Stimulated activated naive B cell treated with anti-CD40 and anti-IgM and Interleukin-4, amounts not matched to agents 10 μg/mL and 1 μg/mL and 100 μg/mL, for 72 hours (primary cell): Measurements from ENCODE around the gene CFAP100.

ENCODE experiments used
- ATAC-seq, 2 donors: fragments of 150-1000 bp; cut with Tn5 transposase; replicated peaks; 2 replicates each; pipeline ENCODE4 v1.10.0; 2021; ENCODE audit warnings: moderate library complexity in 1 of 2
- DNase-seq: peaks from one replicate; pipeline ENCODE4 v3.0.0; 2021
- H3K27ac Mint-ChIP-seq: one replicate; pipeline ENCODE4 v1.8.0; 2022; ENCODE audit warnings: mild to moderate bottlenecking, mixed read lengths
- H3K27me3 Mint-ChIP-seq, 2 donors: one replicate each; pipeline ENCODE4 v1.8.0; 2022; ENCODE audit warnings: mixed read lengths in 2 of 2
- H3K36me3 Mint-ChIP-seq, 2 donors: one replicate each; pipeline ENCODE4 v1.8.0; 2022; ENCODE audit warnings: mixed read lengths in 2 of 2, mild to moderate bottlenecking in 1 of 2
- H3K4me1 Mint-ChIP-seq, 2 donors: one replicate each; pipeline ENCODE4 v1.8.0; 2022; ENCODE audit warnings: mixed read lengths in 2 of 2, mild to moderate bottlenecking in 1 of 2
- H3K4me3 Mint-ChIP-seq, 2 donors: one replicate each; pipeline ENCODE4 v1.8.0; 2022; ENCODE audit warnings: mild to moderate bottlenecking in 2 of 2, mixed read lengths in 2 of 2, moderate library complexity in 1 of 2
- H3K9me3 Mint-ChIP-seq, 2 donors: one replicate each; pipeline ENCODE4 v1.8.0; 2022; ENCODE audit warnings: mixed read lengths in 2 of 2, mild to moderate bottlenecking in 1 of 2

CFAP100 gene

GRCh38 chr3:126352476-126353454 lies 41.9 kb upstream of the CFAP100 start:
- H3K36me3 Mint-ChIP-seq = no peaks in the 10 kb centered on the region
- ATAC-seq (no peak), DNase-seq (no peak)
- H3K4me1 Mint-ChIP-seq = peaks cover 5 to 17% of the 10 kb centered on the region in 2 donors
- H3K9me3 Mint-ChIP-seq = no peaks in the 10 kb centered on the region
- no peak overlapping the region for H3K4me3 Mint-ChIP-seq
- no peak overlapping the region for H3K27ac Mint-ChIP-seq
- H3K27me3 Mint-ChIP-seq = peaks cover 15 to 36% of the 10 kb centered on the region in 2 donors

- DNase-seq = no peak
- Mint-ChIP-seq H3K27me3 (peaks cover 26 to 41% of the 10 kb centered on the region in 2 donors), H3K36me3 (no peaks in the 10 kb centered on the region), H3K4me3 (no peak overlapping the region), H3K27ac (peak overlapping the region; percentile 1), H3K4me1 (peaks cover 5 to 23% of the 10 kb centered on the region in 2 donors), H3K9me3 (no peaks in the 10 kb centered on the region)
- no peak for ATAC-seq
Observed at GRCh38 chr3:126353694-126354321, 40.9 kb upstream of the CFAP100 start.

- H3K9me3 Mint-ChIP-seq = no peaks in the 10 kb centered on the region
- H3K27me3 Mint-ChIP-seq = peaks cover 33 to 49% of the 10 kb centered on the region in 2 donors
- DNase-seq (no peak), ATAC-seq (no peak)
- H3K4me3 Mint-ChIP-seq = no peak overlapping the region
- H3K36me3 Mint-ChIP-seq = no peaks in the 10 kb centered on the region
- peaks cover 5 to 23% of the 10 kb centered on the region in 2 donors for H3K4me1 Mint-ChIP-seq
- no peak overlapping the region for H3K27ac Mint-ChIP-seq
Observed at GRCh38 chr3:126354776-126355175, 39.9 kb upstream of the CFAP100 start.

GRCh38 chr3:126355251-126355650 lies 39.5 kb upstream of the CFAP100 start:
- no peaks in the 10 kb centered on the region for H3K9me3 Mint-ChIP-seq
- DNase-seq = no peak
- no peak overlapping the region for H3K27ac Mint-ChIP-seq
- H3K4me1 Mint-ChIP-seq = peaks cover 5 to 23% of the 10 kb centered on the region in 2 donors
- H3K4me3 Mint-ChIP-seq = peak overlapping the region; percentile 15 to 38
- H3K36me3 Mint-ChIP-seq = no peaks in the 10 kb centered on the region
- H3K27me3 Mint-ChIP-seq = peaks cover 38 to 53% of the 10 kb centered on the region in 2 donors
- no peak for ATAC-seq

- no peaks in the 10 kb centered on the region for H3K36me3 Mint-ChIP-seq
- H3K9me3 Mint-ChIP-seq = no peaks in the 10 kb centered on the region
- ATAC-seq (peak in 1 of 2 donors; percentile 2), DNase-seq (no peak)
- peaks cover 41 to 60% of the 10 kb centered on the region in 2 donors for H3K27me3 Mint-ChIP-seq
- peaks cover 5 to 23% of the 10 kb centered on the region in 2 donors for H3K4me1 Mint-ChIP-seq
- H3K27ac Mint-ChIP-seq = peak overlapping the region; percentile 60
- H3K4me3 Mint-ChIP-seq = peak overlapping the region; percentile 83 to 89
Observed at GRCh38 chr3:126355777-126356372, 38.8 kb upstream of the CFAP100 start.

- Mint-ChIP-seq H3K36me3 (no peaks in the 10 kb centered on the region), H3K27ac (peak overlapping the region; percentile 60), H3K4me3 (peak overlapping the region; percentile 83 to 89), H3K4me1 (peaks cover 5 to 23% of the 10 kb centered on the region in 2 donors), H3K27me3 (peaks cover 46 to 67% of the 10 kb centered on the region in 2 donors), H3K9me3 (no peaks in the 10 kb centered on the region)
- ATAC-seq (peak; percentile 24 to 26), DNase-seq (no peak)
Observed at GRCh38 chr3:126356373-126357264, 38.1 kb upstream of the CFAP100 start.

- Mint-ChIP-seq H3K27me3 (peaks cover 50 to 75% of the 10 kb centered on the region in 2 donors), H3K4me3 (peak within 1 kb of the TSS; percentile 85 to 89), H3K27ac (peak within 1 kb of the TSS; percentile 60), H3K9me3 (no peaks in the 10 kb centered on the region), H3K4me1 (peaks cover 5 to 23% of the 10 kb centered on the region in 2 donors), H3K36me3 (no peaks in the 10 kb centered on the region)
- DNase-seq = peak; percentile 65
- peak; percentile 91 to 95 for ATAC-seq
Observed at GRCh38 chr3:126357295-126358037, 37.2 kb upstream of the CFAP100 start, which contains the start of gene KLF15. Gene KLF15 (minus strand): TSS chr3:126357408. CDS start chr3:126352922, 4,486 bp downstream.

- Mint-ChIP-seq H3K27ac (peak overlapping the region; percentile 7), H3K4me3 (peak overlapping the region; percentile 84 to 85), H3K27me3 (peaks cover 52 to 83% of the 10 kb centered on the region in 2 donors), H3K4me1 (peaks cover 6 to 23% of the 10 kb centered on the region in 2 donors), H3K36me3 (no peaks in the 10 kb centered on the region), H3K9me3 (no peaks in the 10 kb centered on the region)
- ATAC-seq (no peak), DNase-seq (no peak)
Observed at GRCh38 chr3:126358038-126358815, 36.5 kb upstream of the CFAP100 start.

- Mint-ChIP-seq H3K36me3 (no peaks in the 10 kb centered on the region), H3K4me3 (no peak overlapping the region), H3K27me3 (peaks cover 52 to 82% of the 10 kb centered on the region in 2 donors), H3K27ac (no peak overlapping the region), H3K9me3 (no peaks in the 10 kb centered on the region), H3K4me1 (peaks cover 6 to 23% of the 10 kb centered on the region in 2 donors)
- no peak for ATAC-seq
- no peak for DNase-seq
Observed at GRCh38 chr3:126358816-126359181, 35.9 kb upstream of the CFAP100 start.

GRCh38 chr3:126360046-126360713 lies 34.5 kb upstream of the CFAP100 start:
- H3K36me3 Mint-ChIP-seq = no peaks in the 10 kb centered on the region
- no peak overlapping the region for H3K4me3 Mint-ChIP-seq
- H3K27ac Mint-ChIP-seq = no peak overlapping the region
- DNase-seq (no peak), ATAC-seq (no peak)
- H3K9me3 Mint-ChIP-seq = no peaks in the 10 kb centered on the region
- peaks cover 6 to 23% of the 10 kb centered on the region in 2 donors for H3K4me1 Mint-ChIP-seq
- peaks cover 61 to 82% of the 10 kb centered on the region in 2 donors for H3K27me3 Mint-ChIP-seq

- no peak overlapping the region for H3K27ac Mint-ChIP-seq
- peaks cover 56 to 77% of the 10 kb centered on the region in 2 donors for H3K27me3 Mint-ChIP-seq
- DNase-seq (no peak), ATAC-seq (no peak)
- H3K36me3 Mint-ChIP-seq = no peaks in the 10 kb centered on the region
- peaks cover 6 to 18% of the 10 kb centered on the region in 2 donors for H3K4me1 Mint-ChIP-seq
- H3K4me3 Mint-ChIP-seq = no peak overlapping the region
- no peaks in the 10 kb centered on the region for H3K9me3 Mint-ChIP-seq
Observed at GRCh38 chr3:126360714-126361060, 34.0 kb upstream of the CFAP100 start.

GRCh38 chr3:126361211-126361610 lies 33.5 kb upstream of the CFAP100 start:
- ATAC-seq (no peak), DNase-seq (no peak)
- peaks cover 54 to 75% of the 10 kb centered on the region in 2 donors for H3K27me3 Mint-ChIP-seq
- H3K4me3 Mint-ChIP-seq = no peak overlapping the region
- H3K27ac Mint-ChIP-seq = no peak overlapping the region
- H3K9me3 Mint-ChIP-seq = no peaks in the 10 kb centered on the region
- no peaks in the 10 kb centered on the region for H3K36me3 Mint-ChIP-seq
- peaks cover 5 to 14% of the 10 kb centered on the region in 2 donors for H3K4me1 Mint-ChIP-seq
